ENCODE results near the gene C16orf78.
A peak's percentile ranks its signal among the peaks of the same experiment; 100 is the strongest.

The C16orf78 gene

DNA sequence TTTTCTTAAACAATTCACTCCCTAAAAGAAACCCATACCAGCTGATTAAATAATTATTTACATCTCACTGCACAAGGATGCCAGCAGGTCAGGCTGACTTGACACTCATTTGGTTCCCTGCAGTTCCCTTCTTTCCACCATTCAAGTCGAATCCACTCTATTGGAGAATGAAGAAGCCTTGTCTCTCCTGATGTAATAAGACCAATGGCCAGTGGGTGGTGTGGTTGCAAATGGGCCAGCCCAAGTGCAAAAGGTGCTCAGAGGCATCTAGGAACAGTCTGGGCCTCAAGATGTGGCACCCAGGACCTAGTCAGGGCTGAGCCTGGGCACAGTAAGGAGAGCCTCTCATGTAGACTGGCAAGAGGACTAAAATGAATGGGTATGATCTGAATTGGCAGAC lies 9.3 kb downstream of the C16orf78 start:
- no peak for DNase-seq (ENCODE audit: insufficient read length, low spot score)
- FAIRE-seq: no peak
- no peak for TF ChIP-seq POLR2A (IDR thresholded peaks at IDR 0.05; ENCODE audit: low read depth, low read length)

DNA sequence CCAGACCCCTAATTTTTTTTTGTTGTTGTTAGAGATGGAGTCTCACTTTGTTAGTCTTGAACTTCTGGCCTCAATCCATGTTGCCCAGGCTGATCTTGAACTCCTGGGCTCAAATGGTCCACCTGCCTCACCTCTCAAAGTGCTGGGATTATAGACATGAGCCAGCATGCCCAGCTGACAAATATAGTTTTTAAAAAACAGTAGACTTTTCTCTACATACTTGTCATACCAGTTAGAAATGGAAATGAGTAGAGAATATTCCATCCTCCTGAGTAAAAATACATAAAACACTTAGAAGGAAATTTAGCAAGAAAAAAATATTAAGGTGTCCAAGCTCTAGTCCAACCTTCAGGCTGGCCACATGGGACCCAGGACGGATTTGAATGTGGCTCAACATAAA lies 21.4 kb downstream of the C16orf78 start:
- no peak for TF ChIP-seq POLR2A (IDR thresholded peaks at IDR 0.05; ENCODE audit: low read depth, low read length)
- FAIRE-seq: no peak
- DNase-seq (ENCODE audit: insufficient read length, low spot score): no peak

DNA sequence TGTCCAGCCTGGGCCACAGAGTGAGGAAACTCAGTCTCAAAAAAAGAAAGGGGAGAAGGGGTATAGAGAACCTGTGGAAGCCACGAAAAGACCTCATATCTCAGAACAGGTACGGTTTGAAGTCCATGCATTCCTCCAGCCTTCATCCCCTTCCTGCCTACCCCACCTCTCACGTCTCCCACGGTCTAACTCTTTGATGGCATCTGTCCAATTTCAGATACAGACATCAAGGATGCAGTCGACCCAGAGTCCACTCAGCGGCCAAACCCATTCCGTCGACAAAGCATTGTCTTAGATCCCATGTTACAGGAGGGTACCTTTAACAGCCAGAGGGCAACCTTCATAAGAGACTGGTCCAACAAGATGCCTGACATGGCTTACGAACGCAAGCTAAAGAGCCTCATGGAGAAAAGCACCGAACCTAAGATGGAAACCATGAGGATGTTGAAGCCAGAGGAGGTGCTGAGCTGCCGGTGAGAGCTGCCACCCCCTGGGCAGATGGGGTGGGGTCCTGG lies 22.7 kb downstream of the C16orf78 start:
- FAIRE-seq (no peak), DNase-seq (ENCODE audit: insufficient read length, low spot score) (no peak)
- TF ChIP-seq POLR2A (IDR thresholded peaks at IDR 0.05; ENCODE audit: low read depth, low read length): no peak

DNA sequence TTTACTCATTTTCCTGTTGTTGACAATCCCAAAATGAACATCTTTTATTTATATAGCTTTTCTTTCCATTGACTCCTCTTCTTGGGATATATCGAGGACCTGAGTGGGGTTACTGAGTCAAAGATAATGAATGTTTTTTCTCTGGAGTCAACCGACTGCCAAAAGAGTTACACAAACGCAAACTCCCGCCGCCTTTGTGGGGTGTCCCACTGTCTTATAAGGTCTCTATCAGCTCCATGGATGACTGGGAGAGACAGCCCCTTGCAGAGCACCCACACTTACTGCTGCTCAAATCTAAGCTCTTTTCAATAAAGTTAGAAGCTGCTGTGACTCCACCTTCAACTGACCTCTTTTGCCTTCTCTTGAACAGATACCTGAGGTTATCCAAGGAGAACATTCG lies 25.2 kb downstream of the C16orf78 start:
- DNase-seq (ENCODE audit: insufficient read length, low spot score) (no peak), FAIRE-seq (no peak)
- no peak for TF ChIP-seq POLR2A (IDR thresholded peaks at IDR 0.05; ENCODE audit: low read depth, low read length)

DNA sequence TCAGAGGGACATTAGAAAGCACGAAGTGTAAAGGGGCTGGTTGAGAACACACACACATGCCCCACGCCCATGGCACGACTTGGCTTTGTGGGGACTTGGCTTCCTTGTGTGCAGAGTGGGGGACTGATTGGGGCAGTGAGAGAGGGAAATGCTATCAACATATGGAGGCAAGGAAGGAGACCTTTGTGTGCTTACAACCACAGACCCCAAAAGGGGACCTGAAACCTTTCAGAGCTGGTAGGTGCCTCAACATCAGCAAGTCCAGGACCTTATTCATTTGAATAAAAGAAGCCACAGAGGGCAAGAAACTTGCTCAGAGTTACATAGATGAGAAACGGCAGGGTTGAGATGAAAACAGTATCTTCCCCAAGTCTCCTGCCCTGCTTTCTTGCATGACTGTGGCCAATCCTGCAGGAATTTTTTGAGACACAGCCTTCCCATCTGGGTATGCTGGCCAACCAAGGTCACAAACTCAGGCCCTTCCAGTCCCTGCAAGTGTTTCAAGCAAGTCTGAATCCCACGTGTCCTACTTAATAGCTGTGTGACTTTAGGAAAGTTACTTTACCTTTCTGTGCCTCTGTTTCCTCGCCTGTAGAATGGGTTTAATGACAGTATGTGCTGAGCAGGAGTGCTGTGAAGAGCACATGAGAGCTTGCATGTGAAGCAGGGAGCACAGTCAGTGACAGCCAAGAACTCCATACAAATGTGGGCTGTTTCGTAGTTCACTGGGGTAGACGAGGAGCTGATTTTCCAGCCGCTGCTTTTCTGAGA lies 26.2 kb downstream of the C16orf78 start:
- TF ChIP-seq POLR2A (IDR thresholded peaks at IDR 0.05; ENCODE audit: low read depth, low read length): no peak
- FAIRE-seq (no peak), DNase-seq (ENCODE audit: insufficient read length, low spot score) (no peak)

DNA sequence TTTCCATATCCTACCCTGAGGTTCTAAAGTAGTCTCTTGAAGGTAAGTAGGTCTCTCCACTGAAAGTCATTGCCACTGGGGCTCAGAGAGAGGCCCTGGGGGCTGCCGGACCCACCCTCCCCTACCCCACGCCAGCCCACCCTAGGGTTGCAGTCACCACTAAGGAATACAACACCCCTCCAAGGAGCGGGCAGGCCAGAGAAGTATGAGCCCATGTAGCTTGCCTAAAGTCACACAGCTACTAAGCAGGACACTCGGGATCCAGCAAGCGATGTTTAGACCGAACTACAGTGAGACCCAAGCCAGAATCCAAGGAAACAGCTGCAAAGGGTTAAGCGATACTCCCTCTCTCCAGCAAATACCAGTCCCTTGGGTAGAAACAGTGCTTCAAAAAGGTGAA lies 27.0 kb downstream of the C16orf78 start:
- no peak for DNase-seq (ENCODE audit: insufficient read length, low spot score)
- TF ChIP-seq POLR2A (IDR thresholded peaks at IDR 0.05; ENCODE audit: low read depth, low read length): no peak
- FAIRE-seq: no peak

DNA sequence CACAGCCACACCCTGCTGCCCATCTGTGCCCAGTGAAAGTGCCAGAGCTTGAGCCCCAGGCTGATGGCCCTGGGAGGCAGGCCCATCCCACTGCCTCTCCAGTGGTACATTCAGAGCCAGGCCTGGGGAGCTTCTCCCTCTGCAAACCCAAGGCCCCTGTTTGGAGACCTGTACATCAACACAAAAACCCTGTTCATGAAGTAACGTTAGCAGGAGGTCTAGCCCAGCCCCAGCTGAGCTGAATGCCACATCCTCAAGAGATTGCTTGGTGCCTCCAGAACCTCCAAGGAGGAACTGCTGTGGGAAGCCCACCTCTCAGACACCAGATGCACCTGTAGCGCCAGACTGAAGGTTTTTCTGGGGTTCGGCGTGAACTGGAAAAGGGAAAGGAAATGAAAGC lies 31.5 kb downstream of the C16orf78 start:
- no peak for DNase-seq (ENCODE audit: insufficient read length, low spot score)
- TF ChIP-seq POLR2A (IDR thresholded peaks at IDR 0.05; ENCODE audit: low read depth, low read length): no peak
- no peak for FAIRE-seq

DNA sequence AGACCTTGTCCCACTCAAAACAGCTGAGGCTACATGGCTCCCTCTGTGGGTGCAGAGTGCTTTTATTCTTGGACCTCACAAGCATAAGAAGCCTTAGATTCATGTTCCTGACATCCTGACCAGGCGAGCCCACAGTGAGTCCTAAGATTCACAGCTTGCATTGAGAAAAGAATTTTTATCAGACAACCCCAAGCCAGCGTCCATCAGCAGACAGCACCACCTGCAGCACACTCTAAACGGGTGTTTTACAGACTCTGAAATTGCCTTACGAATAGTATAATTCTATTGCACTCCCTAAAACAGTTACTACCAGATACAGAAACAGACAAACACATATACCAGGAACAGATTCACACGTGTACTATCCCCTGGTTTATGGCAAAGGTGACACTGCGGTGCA lies 31.9 kb downstream of the C16orf78 start:
- DNase-seq (ENCODE audit: insufficient read length, low spot score) (no peak), FAIRE-seq (no peak)
- TF ChIP-seq POLR2A (IDR thresholded peaks at IDR 0.05; ENCODE audit: low read depth, low read length): no peak

DNA sequence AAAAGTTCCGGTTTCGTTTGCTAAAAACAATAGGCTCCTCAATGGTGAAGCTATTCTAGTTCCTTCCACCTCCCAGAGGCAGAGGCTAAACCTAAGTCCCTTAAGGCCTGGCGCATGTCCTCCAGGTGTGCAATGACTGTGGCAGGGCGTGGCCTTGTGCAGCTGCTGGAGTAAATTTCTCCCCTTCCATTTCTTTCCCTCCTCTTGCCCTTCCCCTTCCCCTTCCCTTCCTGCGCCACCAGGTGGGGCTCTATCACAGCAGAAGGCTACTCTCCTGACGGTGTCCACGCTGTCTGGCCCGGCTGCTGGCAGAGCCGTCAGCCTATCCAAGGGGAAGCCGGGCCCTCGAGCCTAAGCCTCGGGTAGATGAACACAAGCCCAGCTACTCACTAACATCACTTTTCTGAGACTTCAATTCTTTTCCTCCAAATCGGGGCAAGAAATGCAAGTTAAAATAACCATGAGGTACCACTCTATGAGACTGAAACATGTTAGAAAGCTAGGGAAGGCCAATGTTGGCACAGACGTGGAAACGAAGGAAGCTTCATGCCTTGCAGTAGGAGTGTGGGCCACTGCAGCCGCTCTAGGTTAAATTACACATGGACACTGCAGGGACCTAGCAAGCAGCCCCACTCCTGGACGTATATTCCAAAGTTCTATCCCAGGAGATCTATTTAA lies 34.4 kb downstream of the C16orf78 start:
- TF ChIP-seq POLR2A (IDR thresholded peaks at IDR 0.05; ENCODE audit: low read depth, low read length): no peak
- FAIRE-seq (no peak), DNase-seq (ENCODE audit: insufficient read length, low spot score) (peak; percentile 62)

DNA sequence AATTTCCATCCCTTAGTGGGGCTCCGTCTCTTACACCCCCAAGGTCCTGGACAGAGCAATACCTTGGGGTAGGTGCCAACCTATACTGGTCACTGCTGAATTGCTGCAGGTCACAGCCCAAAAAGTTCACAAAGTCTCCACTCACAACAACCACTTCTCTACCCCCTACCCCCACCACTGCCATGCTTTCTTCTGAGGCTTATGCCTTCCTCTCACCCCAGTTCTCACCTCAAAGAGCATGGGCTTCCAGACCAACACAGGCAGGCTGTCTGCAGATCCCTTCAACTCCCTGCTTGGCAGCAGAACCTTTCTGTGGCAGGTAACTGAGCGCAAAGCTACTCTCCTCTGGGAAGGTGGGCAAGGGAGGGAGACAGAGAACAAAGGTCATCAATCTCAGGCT lies 35.5 kb downstream of the C16orf78 start:
- DNase-seq (ENCODE audit: insufficient read length, low spot score): no peak
- no peak for TF ChIP-seq POLR2A (IDR thresholded peaks at IDR 0.05; ENCODE audit: low read depth, low read length)
- FAIRE-seq: no peak

DNA sequence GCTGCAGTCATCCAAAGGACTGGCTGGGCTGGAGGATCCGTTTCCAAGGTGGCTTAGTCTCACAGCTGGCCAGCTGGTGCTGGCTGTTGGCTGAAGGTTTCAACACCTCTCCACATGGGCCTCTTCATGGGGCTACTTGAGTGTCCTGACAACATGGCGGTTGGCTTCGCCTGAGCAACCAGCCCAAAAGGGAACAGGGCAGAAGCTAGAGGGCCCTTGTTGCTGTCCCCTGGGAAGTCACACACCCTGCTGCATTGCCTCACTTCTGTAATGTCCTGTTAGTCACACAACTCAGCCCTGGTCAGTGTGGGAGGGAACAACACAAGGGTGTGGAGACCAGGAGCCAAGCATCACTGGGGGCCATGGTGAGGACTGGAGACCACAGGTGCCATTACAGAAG lies 36.6 kb downstream of the C16orf78 start:
- no peak for DNase-seq (ENCODE audit: insufficient read length, low spot score)
- TF ChIP-seq POLR2A (IDR thresholded peaks at IDR 0.05; ENCODE audit: low read depth, low read length): no peak
- FAIRE-seq: no peak

DNA sequence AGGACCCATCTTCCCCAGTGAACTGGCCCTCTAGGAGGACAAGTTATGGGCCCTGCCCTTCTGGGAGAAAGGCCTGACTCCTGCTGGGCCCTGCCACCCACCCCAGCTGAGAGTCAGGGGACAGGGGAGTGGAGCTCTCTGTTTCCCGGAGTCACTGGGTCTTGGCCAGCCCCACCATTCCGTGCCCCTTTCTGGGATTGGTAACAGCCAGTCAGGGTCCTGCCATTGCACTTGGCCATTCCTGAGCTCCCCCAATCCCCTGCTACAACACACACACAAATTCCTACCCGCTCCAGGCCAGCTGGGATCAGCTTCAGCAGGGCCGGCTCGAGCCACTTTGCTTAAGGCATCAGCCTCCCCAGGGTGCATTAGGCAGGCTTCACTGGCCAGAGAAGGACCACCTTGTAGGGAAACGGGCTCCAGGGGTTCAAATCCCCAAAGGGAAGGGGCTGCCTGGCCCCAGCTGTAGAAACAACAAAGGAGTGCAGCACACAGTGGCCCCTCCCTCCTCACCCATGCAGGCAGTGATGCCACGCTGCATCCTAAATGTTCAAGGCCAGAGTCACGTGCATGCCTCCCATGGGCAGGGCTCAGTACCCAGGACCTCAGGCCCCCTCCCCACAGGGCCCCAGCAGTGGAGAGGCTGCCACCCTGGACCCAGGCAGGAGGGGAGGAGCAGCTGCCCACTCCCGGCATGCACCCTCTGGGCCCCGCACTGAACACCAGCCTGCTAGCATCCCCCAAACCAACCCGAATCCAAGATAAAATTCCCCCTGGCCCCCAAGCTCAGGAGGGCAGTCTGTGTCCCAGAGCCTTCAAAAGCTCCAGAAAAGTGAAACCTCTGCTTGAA lies 37.7 kb downstream of the C16orf78 start:
- FAIRE-seq (no peak), DNase-seq (ENCODE audit: insufficient read length, low spot score) (no peak)
- no peak for TF ChIP-seq POLR2A (IDR thresholded peaks at IDR 0.05; ENCODE audit: low read depth, low read length)

DNA sequence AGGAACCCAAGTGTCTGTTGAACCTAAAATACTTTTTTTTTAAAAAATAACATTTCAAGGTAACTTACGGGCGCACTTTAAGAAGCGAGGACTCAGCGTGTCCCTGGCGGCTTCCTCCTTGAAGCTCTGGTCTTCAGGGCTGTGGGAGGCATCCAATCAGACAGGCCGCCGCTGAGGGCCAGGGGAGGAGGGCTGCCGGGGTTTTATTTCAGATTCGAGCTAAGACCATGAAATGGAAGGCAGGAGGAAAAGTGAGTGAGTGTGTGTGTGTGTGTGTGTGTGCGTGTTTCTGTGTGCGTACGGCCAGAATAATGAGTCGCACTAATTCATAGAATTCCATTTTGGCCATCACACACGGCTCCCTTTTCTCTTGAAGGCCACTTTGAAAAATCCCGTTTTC lies 41.1 kb downstream of the C16orf78 start:
- TF ChIP-seq POLR2A (IDR thresholded peaks at IDR 0.05; ENCODE audit: low read depth, low read length): no peak

DNA sequence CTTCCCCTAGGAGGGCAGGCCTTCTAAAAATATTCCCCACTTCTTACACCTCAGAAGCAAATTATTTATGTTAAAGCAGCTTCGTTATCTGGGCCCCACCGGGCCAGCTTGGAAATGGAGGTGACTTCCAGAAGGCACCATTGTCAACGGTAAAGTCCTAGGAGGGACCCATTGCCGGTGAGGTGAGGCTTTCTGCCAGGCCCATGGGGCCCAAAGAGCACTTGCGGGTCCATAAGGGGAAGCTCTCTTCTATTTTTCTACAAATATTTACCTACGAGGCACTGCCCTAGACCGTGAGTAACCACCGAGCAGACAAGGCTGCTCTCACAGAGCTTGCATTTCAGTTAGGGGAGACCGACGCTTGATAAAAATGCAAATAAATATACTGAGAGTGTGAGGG lies 41.5 kb downstream of the C16orf78 start:
- TF ChIP-seq POLR2A (IDR thresholded peaks at IDR 0.05; ENCODE audit: low read depth, low read length): no peak
- no peak for DNase-seq (ENCODE audit: insufficient read length, low spot score)
- FAIRE-seq: no peak

More for the DNA sequence above, 41.1 kb downstream of the C16orf78 start:
- no peak for FAIRE-seq
- DNase-seq (ENCODE audit: insufficient read length, low spot score): no peak
